A172 (cell line): ENCODE data around the gene GLOD4. TPM values are rescaled to one million over a fixed set of nuclear protein-coding genes. Genes with fewer than 3 reads are reported as not detected.
A peak's percentile ranks its signal among the peaks of the same experiment; 100 is the strongest.
"Not testable (repeated sequence)": the region's sequence is repeated elsewhere in the genome, so short reads cannot be mapped to it uniquely, and the experiment has no call there.

Experiments used
- DNase-seq: peaks from one replicate; pipeline ENCODE4 v3.0.0-alpha.2; 2015; ENCODE audit warnings: low spot score
- total RNA-seq: library from RNA; depleted of rRNA; stranded (reverse); fragments of >200 nt; shearing (Covaris generic); gene quantifications from 2 replicates; pipeline ENCODE4 v1.2.3, GENCODE V29; 2014; rRNA removed

The GLOD4 gene
- 128 and 138 TPM in 2 replicates for total RNA-seq

DNA sequence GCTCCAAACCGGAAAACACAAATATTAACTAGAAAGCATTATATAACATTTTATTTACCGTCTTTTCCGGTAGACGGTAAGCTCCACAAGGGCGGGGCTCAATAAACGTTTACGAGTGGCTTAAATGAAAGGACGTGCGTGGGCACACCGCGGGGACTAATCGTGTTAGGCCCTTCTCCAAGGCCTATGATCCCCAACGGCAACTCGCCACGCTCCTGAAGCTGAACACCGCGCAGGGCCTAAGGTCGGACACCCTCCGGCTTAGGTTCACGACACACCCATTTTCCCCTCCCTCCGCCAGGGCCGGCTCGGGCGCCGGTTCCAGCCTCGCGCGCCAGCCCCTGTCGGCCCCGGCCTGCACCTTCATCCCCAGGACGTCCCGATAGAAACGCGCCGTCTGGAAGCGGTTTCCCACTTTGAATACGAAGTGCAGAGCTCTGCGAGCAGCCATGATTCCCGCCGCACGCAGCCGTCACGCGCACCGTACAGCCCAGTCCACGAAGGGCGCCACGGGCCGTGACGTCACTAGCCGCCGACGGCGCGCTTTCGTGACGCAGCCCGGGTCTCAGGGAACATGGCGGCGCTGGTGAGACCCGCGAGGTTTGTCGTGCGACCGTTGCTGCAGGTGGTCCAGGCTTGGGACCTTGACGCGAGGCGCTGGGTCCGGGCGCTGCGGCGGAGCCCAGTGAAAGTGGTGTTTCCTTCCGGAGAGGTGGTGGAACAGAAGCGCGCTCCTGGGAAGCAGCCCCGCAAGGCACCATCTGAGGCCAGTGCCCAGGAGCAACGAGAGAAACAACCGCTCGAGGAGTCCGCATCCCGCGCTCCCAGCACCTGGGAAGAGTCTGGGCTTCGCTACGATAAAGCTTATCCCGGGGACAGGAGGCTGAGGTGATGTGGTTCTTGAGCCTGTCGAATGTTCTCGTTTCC, at the start of gene GLOD4, which contains the start of gene MRM3:
TSS of gene GLOD4 (minus strand) at position 476 of the 927 bp plus-strand sequence. CDS start at position 451, 25 bp downstream.
TSS of gene MRM3 (plus strand) at position 549 of the 927 bp plus-strand sequence. CDS start at position 575, 26 bp downstream.
- DNase-seq = peak; percentile 69

- DNase-seq = no peak
Observed at GRCh38 chr17:830950-831349, 48.9 kb upstream of the GLOD4 start.

GRCh38 chr17:830381-830780, 48.3 kb upstream of the GLOD4 start:
- no peak for DNase-seq

- not testable (repeated sequence) for DNase-seq
Observed at GRCh38 chr17:829614-830013, 47.5 kb upstream of the GLOD4 start.

- peak; percentile 32 for DNase-seq
Observed at GRCh38 chr17:828761-829160, 46.7 kb upstream of the GLOD4 start.

DNA sequence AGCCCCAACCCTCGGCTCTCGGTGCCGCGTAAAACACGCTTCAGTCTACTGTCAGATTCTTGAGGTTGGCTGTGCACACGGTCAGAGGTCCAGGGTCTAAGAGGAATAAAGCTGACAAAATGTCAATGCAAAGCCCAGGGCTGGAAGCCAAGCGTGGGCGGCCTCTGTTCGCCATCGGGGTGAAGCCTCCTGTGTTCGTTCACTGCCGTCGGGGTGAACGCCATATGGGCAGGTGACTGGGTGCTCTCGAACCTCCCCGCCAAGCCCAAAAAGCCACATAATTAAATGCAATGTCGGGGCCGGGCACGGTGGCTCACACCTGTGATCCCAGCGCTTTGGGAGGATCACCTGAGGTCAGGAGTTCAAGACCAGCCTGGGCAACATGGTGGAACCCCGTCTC, 44.7 kb upstream of the GLOD4 start:
- no peak for DNase-seq

DNA sequence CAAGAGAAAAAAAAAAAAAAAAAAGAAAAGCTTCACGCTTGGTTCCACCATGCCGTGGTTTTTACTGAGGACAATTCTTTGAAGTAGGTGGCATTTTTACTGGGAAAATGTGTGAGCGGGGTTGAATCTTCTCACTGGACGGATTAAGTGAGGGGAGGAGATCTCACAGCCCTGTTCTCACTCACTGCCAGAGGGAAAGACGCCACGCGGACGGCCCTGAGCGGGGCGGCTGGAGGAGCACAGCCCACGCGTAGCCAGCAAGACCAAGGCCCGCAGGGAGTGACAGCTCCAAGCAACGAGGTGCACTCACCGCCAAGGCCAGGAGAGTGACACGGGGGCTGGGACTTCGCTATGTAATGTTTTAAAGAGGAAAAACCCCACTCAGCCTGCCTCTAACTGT, 43.1 kb upstream of the GLOD4 start:
- DNase-seq = no peak

GRCh38 chr17:824378-824777, 42.3 kb upstream of the GLOD4 start:
- DNase-seq = no peak

GRCh38 chr17:823501-823902, 41.4 kb upstream of the GLOD4 start:
- no peak for DNase-seq

- DNase-seq = no peak
Observed at GRCh38 chr17:819251-819650, 37.2 kb upstream of the GLOD4 start.

GRCh38 chr17:814371-814770, 32.3 kb upstream of the GLOD4 start:
- DNase-seq = no peak

DNA sequence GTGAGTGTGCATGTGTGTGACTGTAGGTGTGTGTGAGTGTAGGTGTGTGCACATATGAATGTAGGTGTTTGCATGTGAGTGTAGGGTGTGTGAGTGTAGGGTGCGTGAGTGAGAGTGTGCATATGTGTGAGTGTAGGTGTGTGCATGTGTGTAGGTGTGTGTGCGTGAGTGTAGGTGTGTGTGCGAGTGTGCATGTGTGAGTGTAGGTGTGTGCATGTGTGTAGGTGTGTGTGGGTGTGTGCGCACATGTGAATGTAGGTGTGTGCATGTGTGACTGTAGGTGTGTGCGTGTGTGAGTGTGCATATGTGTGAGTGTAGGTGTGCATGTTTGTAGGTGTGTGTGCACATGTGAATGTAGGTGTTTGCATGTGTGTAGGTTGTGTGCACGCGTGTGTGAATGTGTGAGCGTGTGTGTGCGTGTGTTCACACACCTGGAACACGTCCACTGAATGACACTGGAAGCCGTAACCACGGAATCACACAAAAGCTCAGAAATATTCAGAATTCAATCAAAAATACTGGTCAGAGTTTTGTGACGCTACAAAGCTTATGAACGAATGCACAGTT, 30.6 kb upstream of the GLOD4 start:
- no peak for DNase-seq

GRCh38 chr17:811051-811784, 29.1 kb upstream of the GLOD4 start:
- no peak for DNase-seq

- no peak for DNase-seq
Observed at GRCh38 chr17:807523-808294, 25.6 kb upstream of the GLOD4 start.

- DNase-seq = no peak
Observed at GRCh38 chr17:806781-807522, 24.9 kb upstream of the GLOD4 start.

- no peak for DNase-seq
Observed at GRCh38 chr17:806346-806745, 24.3 kb upstream of the GLOD4 start.

DNA sequence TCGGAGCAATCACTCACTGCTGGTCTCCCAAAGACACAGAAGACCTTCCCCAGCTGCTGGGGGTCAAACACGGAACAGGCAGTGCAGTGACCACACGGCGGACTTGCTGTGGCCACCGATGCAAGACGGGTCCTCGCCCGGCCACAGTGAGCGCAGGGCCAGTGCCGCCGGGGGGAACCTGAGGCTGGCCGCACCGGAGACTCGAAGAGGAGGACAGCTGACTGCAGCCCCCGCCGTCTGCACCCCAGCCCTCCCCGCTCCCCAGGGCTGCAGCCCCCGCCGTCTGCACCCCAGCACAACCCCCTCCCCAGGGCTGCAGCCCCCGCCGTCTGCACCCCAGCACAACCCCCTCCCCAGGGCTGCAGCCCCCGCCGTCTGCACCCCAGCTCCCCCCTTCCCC, 23.8 kb upstream of the GLOD4 start:
- not testable (repeated sequence) for DNase-seq

DNA sequence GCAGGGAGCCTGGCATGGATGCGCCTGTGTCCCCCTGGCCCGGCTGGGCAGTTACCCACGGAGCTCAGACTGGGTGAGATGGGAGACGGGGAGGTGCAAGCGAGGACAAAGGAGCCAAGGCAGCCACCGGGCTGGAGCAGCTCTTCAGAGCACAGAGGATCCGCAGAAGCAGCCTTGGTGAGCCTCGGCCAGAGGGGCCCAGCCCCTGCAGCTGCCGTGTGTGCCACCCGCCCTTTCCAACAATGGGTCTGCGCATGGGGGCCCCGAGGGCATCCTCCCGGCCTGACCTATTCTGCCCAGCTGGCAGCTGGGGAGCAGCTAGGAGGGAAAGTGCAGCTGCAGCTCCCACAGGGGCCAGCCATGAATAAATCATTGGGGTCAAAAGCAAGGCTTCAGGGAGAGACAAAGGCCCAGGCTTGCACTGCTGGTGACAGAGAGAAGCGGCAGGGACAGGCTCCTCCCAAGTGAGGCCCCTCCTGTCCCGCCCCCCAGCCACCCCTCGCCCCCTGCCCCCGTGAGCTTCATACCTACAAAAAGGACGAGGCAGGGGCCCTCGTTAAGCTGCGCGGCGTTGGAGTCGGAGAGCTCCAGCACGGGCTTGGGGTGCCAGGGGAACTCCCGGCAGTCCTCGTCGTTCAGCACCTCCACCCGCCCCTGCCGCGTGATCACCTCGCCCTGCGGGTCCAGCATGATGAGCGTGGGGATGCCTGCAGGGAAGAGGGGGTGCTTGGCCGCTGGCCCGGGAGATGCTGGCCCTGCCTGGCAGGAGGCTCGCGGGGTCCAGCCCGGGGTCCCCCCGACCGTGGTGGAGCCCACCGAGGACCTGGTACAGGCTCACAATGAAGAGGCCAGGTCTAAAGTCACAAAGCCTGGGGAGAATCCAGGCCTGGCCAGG, 22.7 kb upstream of the GLOD4 start:
- DNase-seq = no peak
